Myocyte (in vitro differentiated cells): ENCODE data around the gene SCN5A. TPM values are rescaled to one million over a fixed set of nuclear protein-coding genes. Genes with fewer than 3 reads are reported as not detected.
A peak's percentile ranks its signal among the peaks of the same experiment; 100 is the strongest.

Experiments used
- DNase-seq: peaks from one replicate; pipeline ENCODE4 v3.0.0-alpha.2; 2012; ENCODE audit warnings: low read depth
- total RNA-seq: library from RNA; depleted of rRNA; stranded (reverse); fragments of >200 nt; gene quantifications from 2 replicates; pipeline ENCODE4 v1.2.3, GENCODE V29; 2014

SCN5A gene
- total RNA-seq, 1 donor from 2014 or later = 72.3 TPM

- no peak for DNase-seq
These were observed 2.1 kb downstream of the SCN5A start for GRCh38 chr3:38647217-38647970.

- DNase-seq = no peak
These were observed 2.9 kb downstream of the SCN5A start for GRCh38 chr3:38646630-38647029.

GRCh38 chr3:38646062-38646461 lies 3.4 kb downstream of the SCN5A start:
- no peak for DNase-seq

GRCh38 chr3:38645601-38646000 lies 3.9 kb downstream of the SCN5A start:
- DNase-seq = no peak

- DNase-seq = no peak
These were observed 4.4 kb downstream of the SCN5A start for GRCh38 chr3:38645076-38645475.

GRCh38 chr3:38644662-38645053 lies 4.8 kb downstream of the SCN5A start:
- DNase-seq = no peak

- DNase-seq = no peak
These were observed 5.3 kb downstream of the SCN5A start for GRCh38 chr3:38644016-38644661.

- DNase-seq = no peak
These were observed 5.9 kb downstream of the SCN5A start for GRCh38 chr3:38643592-38643991.

GRCh38 chr3:38643090-38643489 lies 6.4 kb downstream of the SCN5A start:
- no peak for DNase-seq

GRCh38 chr3:38641461-38642110 lies 7.9 kb downstream of the SCN5A start:
- no peak for DNase-seq

- DNase-seq = no peak
These were observed 8.6 kb downstream of the SCN5A start for GRCh38 chr3:38640661-38641452.

- DNase-seq = no peak
These were observed 11.1 kb downstream of the SCN5A start for GRCh38 chr3:38638354-38638753.

- no peak for DNase-seq
These were observed 11.6 kb downstream of the SCN5A start for GRCh38 chr3:38637906-38638305.

- no peak for DNase-seq
These were observed 12.6 kb downstream of the SCN5A start for GRCh38 chr3:38636881-38637280.

- no peak for DNase-seq
These were observed 13.0 kb downstream of the SCN5A start for GRCh38 chr3:38636464-38636863.

- peak; percentile 99 for DNase-seq
These were observed 15.4 kb downstream of the SCN5A start for GRCh38 chr3:38634111-38634510.

GRCh38 chr3:38632989-38633388 lies 16.5 kb downstream of the SCN5A start:
- no peak for DNase-seq

GRCh38 chr3:38630606-38631005 lies 18.9 kb downstream of the SCN5A start:
- DNase-seq = no peak

- DNase-seq = no peak
These were observed 19.4 kb downstream of the SCN5A start for GRCh38 chr3:38630070-38630469.

- no peak for DNase-seq
These were observed 20.7 kb downstream of the SCN5A start for GRCh38 chr3:38628835-38629234.

- DNase-seq = no peak
These were observed 21.5 kb downstream of the SCN5A start for GRCh38 chr3:38627956-38628355.

GRCh38 chr3:38626171-38626570 lies 23.3 kb downstream of the SCN5A start:
- no peak for DNase-seq
